Esophagus squamous epithelium (tissue), 5 donors: ENCODE results near the gene LMTK2. TPM values are rescaled to one million over a fixed set of nuclear protein-coding genes. Genes with fewer than 3 reads are reported as not detected.

ENCODE experiments used
- DNase-seq: peaks from one replicate; lab custom pipeline; 2025; lab: John Stamatoyannopoulos, UW
- H3K27ac ChIP-seq, 4 donors: fragments of 200-600 bp; sonication (generic); one replicate each; pipeline ENCODE4 v1.5.1; 2016 to 2019; ENCODE audit warnings: mild to moderate bottlenecking in 1 of 4
- H3K27me3 ChIP-seq, 4 donors: fragments of 200-600 bp; sonication (generic); 1 replicate in 3 of 4; 2 replicates in 1 of 4; pipeline versions ENCODE4 v1.5.1 to v1.6.0; 2017 to 2021; ENCODE audit warnings: antibody characterized with exemption in 1 of 4
- H3K36me3 ChIP-seq, 3 donors: fragments of 200-600 bp; sonication (generic); one replicate each; pipeline ENCODE4 v1.5.1; 2016 to 2019
- H3K4me1 ChIP-seq, 3 donors: fragments of 200-600 bp; sonication (generic); one replicate each; pipeline ENCODE4 v1.5.1; 2017 to 2019
- H3K4me3 ChIP-seq, 4 donors: fragments of 200-600 bp; sonication (generic); 1 replicate in 3 of 4; 2 replicates in 1 of 4; pipeline ENCODE4 v1.5.1; 2016 to 2019; ENCODE audit warnings: mild to moderate bottlenecking in 2 of 4, moderate library complexity in 1 of 4
- H3K9me3 ChIP-seq, 3 donors: fragments of 200-600 bp; sonication (generic); one replicate each; pipeline ENCODE4 v1.5.1; 2016 to 2019
- POLR2A ChIP-seq, 4 donors: fragments of 450-650 bp; IDR thresholded peaks; one replicate each; pipeline ENCODE4 v1.6.1; 2017; ENCODE audit warnings: antibody characterized with exemption in 4 of 4, mild to moderate bottlenecking in 4 of 4, moderate library complexity in 3 of 4
- WGBS, 2 donors: methylation state at CpG; one replicate each; pipeline ENCODE4 v1.1.5; 2018; 5-methylcytosine and 5-hydroxymethylcytosine counted together
- intact Hi-C: fragments of 100-400 bp; cut with DNase I; formaldehyde crosslinking; loops from one replicate; pipeline ENCODE4 v1.15.0; 2022
- total RNA-seq, 4 donors: library from RNA; depleted of rRNA; stranded (reverse); fragments of >200 nt; gene quantifications; one replicate each; pipeline ENCODE4 v1.1.0, GENCODE V29; 2016
- TF ChIP-seq, protein P1 (sequence below), 6 experiments: fragments of 450-650 bp in 4 of 6; fragments of 200-600 bp in 2 of 6; sonication (generic) in 2 of 6; IDR thresholded peaks; one replicate each; pipeline ENCODE4 v1.5.1; 2016 to 2019; ENCODE audit warnings: antibody characterized with exemption in 6 of 6, mild to moderate bottlenecking in 4 of 6, moderate library complexity in 4 of 6
- donor health status: DM: yes; HTN: yes; CAD: no.

The LMTK2 gene
- total RNA-seq, 4 donors from 2014 or later: 16.0 to 29.3 (median 20.3) TPM

DNA sequence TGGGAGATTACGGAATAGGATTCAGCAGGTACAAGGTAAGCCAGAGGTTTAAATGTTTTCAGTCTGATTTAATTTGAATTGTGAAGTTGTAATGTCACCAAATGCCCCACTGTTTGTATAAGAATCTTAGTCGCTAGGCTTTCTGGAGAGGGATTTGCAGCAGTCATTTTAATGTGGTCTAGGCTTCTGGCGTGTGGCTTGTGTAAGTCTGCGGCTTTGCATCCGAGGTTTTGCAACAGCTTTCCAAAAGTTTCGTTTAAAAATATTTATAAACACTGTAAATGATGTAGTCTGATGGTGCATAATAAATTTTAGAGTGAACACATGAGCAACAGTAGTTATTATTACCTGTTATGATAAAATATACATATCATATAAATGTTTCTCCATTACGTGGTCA is 78.4 kb downstream of the LMTK2 start:
- no peak for DNase-seq
- 85 to 86% methylated on average over 7 of the region's 7 CpGs for WGBS, 2 donors
- no peak overlapping the region for H3K27ac ChIP-seq
- H3K4me1 ChIP-seq: peaks cover 0 to 8% (median 4%) of the 10 kb centered on the region in 3 donors
- H3K4me3 ChIP-seq: no peak overlapping the region
- TF ChIP-seq POLR2A (IDR thresholded peaks at IDR 0.05): no peak
- TF ChIP-seq, protein P1, sequence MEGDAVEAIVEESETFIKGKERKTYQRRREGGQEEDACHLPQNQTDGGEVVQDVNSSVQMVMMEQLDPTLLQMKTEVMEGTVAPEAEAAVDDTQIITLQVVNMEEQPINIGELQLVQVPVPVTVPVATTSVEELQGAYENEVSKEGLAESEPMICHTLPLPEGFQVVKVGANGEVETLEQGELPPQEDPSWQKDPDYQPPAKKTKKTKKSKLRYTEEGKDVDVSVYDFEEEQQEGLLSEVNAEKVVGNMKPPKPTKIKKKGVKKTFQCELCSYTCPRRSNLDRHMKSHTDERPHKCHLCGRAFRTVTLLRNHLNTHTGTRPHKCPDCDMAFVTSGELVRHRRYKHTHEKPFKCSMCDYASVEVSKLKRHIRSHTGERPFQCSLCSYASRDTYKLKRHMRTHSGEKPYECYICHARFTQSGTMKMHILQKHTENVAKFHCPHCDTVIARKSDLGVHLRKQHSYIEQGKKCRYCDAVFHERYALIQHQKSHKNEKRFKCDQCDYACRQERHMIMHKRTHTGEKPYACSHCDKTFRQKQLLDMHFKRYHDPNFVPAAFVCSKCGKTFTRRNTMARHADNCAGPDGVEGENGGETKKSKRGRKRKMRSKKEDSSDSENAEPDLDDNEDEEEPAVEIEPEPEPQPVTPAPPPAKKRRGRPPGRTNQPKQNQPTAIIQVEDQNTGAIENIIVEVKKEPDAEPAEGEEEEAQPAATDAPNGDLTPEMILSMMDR (IDR thresholded peaks at IDR 0.05): no peak
- no peaks in the 10 kb centered on the region for H3K27me3 ChIP-seq
- H3K36me3 ChIP-seq: peaks cover 0 to 60% (median 0%) of the 10 kb centered on the region in 3 donors
- H3K9me3 ChIP-seq: no peaks in the 10 kb centered on the region
- intact Hi-C loops: no loop called here

GRCh38 chr7:98186452-98187137 is 79.9 kb downstream of the LMTK2 start:
- no peaks in the 10 kb centered on the region for H3K9me3 ChIP-seq
- TF ChIP-seq, protein P1 (IDR thresholded peaks at IDR 0.05): no peak
- no peak for TF ChIP-seq POLR2A (IDR thresholded peaks at IDR 0.05)
- no peak for DNase-seq
- H3K4me1 ChIP-seq: peaks cover 0 to 8% (median 4%) of the 10 kb centered on the region in 3 donors
- peaks cover 0 to 66% (median 4%) of the 10 kb centered on the region in 3 donors for H3K36me3 ChIP-seq
- 61 to 65% methylated on average over 9 of the region's 9 CpGs for WGBS, 2 donors
- H3K27ac ChIP-seq: no peak overlapping the region
- intact Hi-C loops: no loop called here
- H3K4me3 ChIP-seq: no peak overlapping the region
- H3K27me3 ChIP-seq: no peaks in the 10 kb centered on the region

- no peak for DNase-seq
- Histone ChIP-seq H3K4me1 (peaks cover 0 to 8% (median 4%) of the 10 kb centered on the region in 3 donors), H3K4me3 (no peak overlapping the region), H3K27ac (no peak overlapping the region), H3K27me3 (no peaks in the 10 kb centered on the region), H3K36me3 (peaks cover 0 to 68% (median 9%) of the 10 kb centered on the region in 3 donors), H3K9me3 (no peaks in the 10 kb centered on the region)
- TF ChIP-seq, protein P1 (IDR thresholded peaks at IDR 0.05): no peak
- no peak for TF ChIP-seq POLR2A (IDR thresholded peaks at IDR 0.05)
- WGBS, 2 donors: 16 to 18% methylated on average over 1 of the region's 1 CpG
- intact Hi-C loops: no loop called here
Measured at GRCh38 chr7:98187138-98187502, 80.5 kb downstream of the LMTK2 start.

GRCh38 chr7:98189559-98189958 is 82.9 kb downstream of the LMTK2 start:
- Histone ChIP-seq H3K27me3 (no peaks in the 10 kb centered on the region), H3K36me3 (peaks cover 9 to 93% (median 22%) of the 10 kb centered on the region in 3 donors), H3K9me3 (no peaks in the 10 kb centered on the region), H3K4me1 (peaks cover 0 to 8% (median 4%) of the 10 kb centered on the region in 3 donors), H3K27ac (no peak overlapping the region), H3K4me3 (no peak overlapping the region)
- WGBS, 2 donors: 93 to 94% methylated on average over 11 of the region's 11 CpGs
- DNase-seq: no peak
- TF ChIP-seq, protein P1 (IDR thresholded peaks at IDR 0.05): no peak
- no peak for TF ChIP-seq POLR2A (IDR thresholded peaks at IDR 0.05)
- intact Hi-C loops: no loop called here

GRCh38 chr7:98191668-98192431 is 85.2 kb downstream of the LMTK2 start:
- TF ChIP-seq, protein P1 (IDR thresholded peaks at IDR 0.05): no peak
- TF ChIP-seq POLR2A (IDR thresholded peaks at IDR 0.05): no peak
- 93 to 94% methylated on average over 24 to 25 of the region's 32 CpGs for WGBS, 2 donors
- no peak overlapping the region for H3K27ac ChIP-seq
- no peak for DNase-seq
- H3K4me3 ChIP-seq: no peak overlapping the region
- H3K36me3 ChIP-seq: peaks cover 9 to 100% (median 31%) of the 10 kb centered on the region in 3 donors
- peaks cover 0 to 1% (median 0%) of the 10 kb centered on the region in 3 donors for H3K4me1 ChIP-seq
- H3K9me3 ChIP-seq: no peaks in the 10 kb centered on the region
- no peaks in the 10 kb centered on the region for H3K27me3 ChIP-seq
- intact Hi-C loops: no loop called here
